Esophagus squamous epithelium (tissue), 4 donors: ENCODE measurements around the gene SGPP1.

Source experiments
- POLR2A ChIP-seq, 4 donors: fragments of 450-650 bp; IDR thresholded peaks; one replicate each; pipeline ENCODE4 v1.6.1; 2017; ENCODE audit warnings: antibody characterized with exemption in 4 of 4, mild to moderate bottlenecking in 4 of 4, moderate library complexity in 3 of 4
- TF ChIP-seq, protein P1 (sequence below), 6 experiments: fragments of 450-650 bp in 4 of 6; fragments of 200-600 bp in 2 of 6; sonication (generic) in 2 of 6; IDR thresholded peaks; one replicate each; pipeline ENCODE4 v1.5.1; 2016 to 2019; ENCODE audit warnings: antibody characterized with exemption in 6 of 6, mild to moderate bottlenecking in 4 of 6, moderate library complexity in 4 of 6

DNA sequence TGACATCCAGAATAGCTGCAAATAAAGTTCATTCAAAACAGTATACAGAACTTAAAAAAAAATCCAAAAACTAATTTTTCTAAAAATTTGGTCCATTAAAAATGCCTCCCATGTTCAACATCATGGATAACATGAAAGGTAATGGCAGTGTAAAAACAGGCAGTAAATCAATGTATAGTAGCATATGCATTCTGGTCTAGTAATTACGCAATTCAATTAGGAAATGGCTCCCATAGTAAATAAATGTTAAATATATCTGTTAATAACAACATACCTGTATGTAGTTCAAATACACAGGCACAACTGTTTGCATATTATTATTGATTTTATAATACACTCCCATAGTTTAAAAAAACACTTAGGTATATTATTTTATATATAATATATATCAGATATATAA is 42.5 kb downstream of the SGPP1 start:
- TF ChIP-seq, protein P1, sequence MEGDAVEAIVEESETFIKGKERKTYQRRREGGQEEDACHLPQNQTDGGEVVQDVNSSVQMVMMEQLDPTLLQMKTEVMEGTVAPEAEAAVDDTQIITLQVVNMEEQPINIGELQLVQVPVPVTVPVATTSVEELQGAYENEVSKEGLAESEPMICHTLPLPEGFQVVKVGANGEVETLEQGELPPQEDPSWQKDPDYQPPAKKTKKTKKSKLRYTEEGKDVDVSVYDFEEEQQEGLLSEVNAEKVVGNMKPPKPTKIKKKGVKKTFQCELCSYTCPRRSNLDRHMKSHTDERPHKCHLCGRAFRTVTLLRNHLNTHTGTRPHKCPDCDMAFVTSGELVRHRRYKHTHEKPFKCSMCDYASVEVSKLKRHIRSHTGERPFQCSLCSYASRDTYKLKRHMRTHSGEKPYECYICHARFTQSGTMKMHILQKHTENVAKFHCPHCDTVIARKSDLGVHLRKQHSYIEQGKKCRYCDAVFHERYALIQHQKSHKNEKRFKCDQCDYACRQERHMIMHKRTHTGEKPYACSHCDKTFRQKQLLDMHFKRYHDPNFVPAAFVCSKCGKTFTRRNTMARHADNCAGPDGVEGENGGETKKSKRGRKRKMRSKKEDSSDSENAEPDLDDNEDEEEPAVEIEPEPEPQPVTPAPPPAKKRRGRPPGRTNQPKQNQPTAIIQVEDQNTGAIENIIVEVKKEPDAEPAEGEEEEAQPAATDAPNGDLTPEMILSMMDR (IDR thresholded peaks at IDR 0.05), result no peak
- TF ChIP-seq POLR2A (IDR thresholded peaks at IDR 0.05), result no peak
